Neural cell (in vitro differentiated cells): ENCODE data around the gene TEX2. TPM values are rescaled to one million over a fixed set of nuclear protein-coding genes. Genes with fewer than 3 reads are reported as not detected.
"Not testable (repeated sequence)": the region's sequence is repeated elsewhere in the genome, so short reads cannot be mapped to it uniquely, and the experiment has no call there.

ENCODE experiments used
- H2AFZ ChIP-seq: fragments of 200-600, 300-800 bp; sonication (generic), shearing (Covaris generic); 2 replicates; pipeline ENCODE4 v1.6.0; 2014; ENCODE audit warnings: low read depth, mild to moderate bottlenecking, antibody characterized with exemption, low read length, moderate library complexity
- H3F3A ChIP-seq: fragments of 200-600 bp; shearing (Covaris generic); 2 replicates; pipeline ENCODE4 v1.6.1; 2016; ENCODE audit warnings: mild to moderate bottlenecking, moderate library complexity, mixed read lengths, antibody characterized with exemption, low read length; ENCODE audit not compliant: insufficient read depth, poor library complexity, severe bottlenecking
- H3K27ac ChIP-seq: fragments of 200-600, 300-800 bp; sonication (generic), shearing (Covaris generic); 2 replicates; pipeline ENCODE4 v1.5.1; 2014; ENCODE audit warnings: mild to moderate bottlenecking, low read length, moderate library complexity
- H3K27me3 ChIP-seq: fragments of 300-800, 200-600 bp; sonication (generic), shearing (Covaris generic); 2 replicates; pipeline ENCODE4 v1.6.0; 2014; ENCODE audit warnings: mild to moderate bottlenecking, low read depth, low read length, moderate library complexity; ENCODE audit not compliant: insufficient read depth
- H3K36me3 ChIP-seq: fragments of 300-800, 200-600 bp; sonication (generic), shearing (Covaris generic); 2 replicates; pipeline ENCODE4 v1.5.1; 2014; ENCODE audit warnings: mild to moderate bottlenecking, antibody characterized with exemption, low read length, moderate library complexity; ENCODE audit not compliant: insufficient read depth
- H3K4me2 ChIP-seq: fragments of 300-800, 200-600 bp; sonication (generic), shearing (Covaris generic); 2 replicates; pipeline ENCODE4 v1.6.0; 2014; ENCODE audit warnings: mild to moderate bottlenecking, low read length
- H3K4me3 ChIP-seq: fragments of 300-800, 200-600 bp; sonication (generic), shearing (Covaris generic); 2 replicates; pipeline ENCODE4 v1.5.1; 2014; ENCODE audit warnings: mild to moderate bottlenecking, low read length, moderate library complexity
- H3K79me2 ChIP-seq: fragments of 200-600 bp; shearing (Covaris generic); replicated peaks from 2 replicates; pipeline ENCODE4 v1.6.0; 2014; ENCODE audit warnings: mild to moderate bottlenecking, low read length, moderate library complexity; ENCODE audit not compliant: insufficient read depth
- H3K9ac ChIP-seq: fragments of 300-800, 200-600 bp; sonication (generic), shearing (Covaris generic); 2 replicates; pipeline ENCODE4 v1.6.1; 2016; ENCODE audit warnings: mild to moderate bottlenecking, low read length, mixed read lengths
- H3K9me2 ChIP-seq: fragments of 200-600 bp; shearing (Covaris generic); 2 replicates; pipeline ENCODE4 v1.6.1; 2016; ENCODE audit warnings: mild to moderate bottlenecking, low read length, mixed read lengths; ENCODE audit not compliant: insufficient read depth
- H3K9me3 ChIP-seq: fragments of 200-600, 300-800 bp; sonication (generic), shearing (Covaris generic); 2 replicates; pipeline ENCODE4 v1.6.1; 2016; ENCODE audit warnings: mild to moderate bottlenecking, mixed run types, low read length, moderate library complexity, mixed read lengths
- H4K20me1 ChIP-seq: fragments of 200-600 bp; shearing (Covaris generic); 2 replicates; pipeline ENCODE4 v1.6.1; 2016; ENCODE audit warnings: mild to moderate bottlenecking, mixed run types; ENCODE audit not compliant: insufficient read depth
- EP300 ChIP-seq: fragments of 450-650 bp; conservative IDR thresholded peaks from 2 replicates; pipeline ENCODE4 v1.6.1; 2014; ENCODE audit warnings: antibody characterized with exemption, mild to moderate bottlenecking, moderate library complexity; ENCODE audit not compliant: poor library complexity, severe bottlenecking
- EZH2 ChIP-seq: fragments of 200-600, 300-800 bp; shearing (Covaris generic), sonication (generic); IDR thresholded peaks from 2 replicates; pipeline ENCODE4 v1.6.1; 2014; ENCODE audit warnings: antibody characterized with exemption, low read length, borderline replicate concordance, mild to moderate bottlenecking; ENCODE audit not compliant: insufficient read depth, poor library complexity, severe bottlenecking
- MXI1 ChIP-seq: fragments of 450-650 bp; conservative IDR thresholded peaks from 2 replicates; pipeline ENCODE4 v1.6.1; 2014; ENCODE audit warnings: antibody characterized with exemption, mild to moderate bottlenecking; ENCODE audit not compliant: poor library complexity, severe bottlenecking
- POLR2AphosphoS5 ChIP-seq: IDR thresholded peaks from 2 replicates; pipeline ENCODE4 v1.6.1; 2012
- RAD21 ChIP-seq: fragments of 450-650 bp; conservative IDR thresholded peaks from 2 replicates; pipeline ENCODE4 v1.6.1; 2014; ENCODE audit warnings: antibody characterized with exemption, mild to moderate bottlenecking, moderate library complexity
- REST ChIP-seq: IDR thresholded peaks from 2 replicates; pipeline ENCODE4 v1.6.1; 2012; ENCODE audit warnings: borderline replicate concordance
- SMC3 ChIP-seq: fragments of 450-650 bp; conservative IDR thresholded peaks from 2 replicates; pipeline ENCODE4 v1.6.1; 2014; ENCODE audit warnings: antibody characterized with exemption, mild to moderate bottlenecking, moderate library complexity; ENCODE audit not compliant: poor library complexity
- TAF1 ChIP-seq: IDR thresholded peaks from 2 replicates; pipeline ENCODE4 v1.6.1; 2012; ENCODE audit warnings: low read depth
- polyA plus RNA-seq: library from polyadenylated mRNA; depleted of rRNA; stranded (reverse); fragments of >200 nt; gene quantifications from 2 replicates; pipeline ENCODE4 v1.2.3, GENCODE V29; 2014
- TF ChIP-seq, protein P1 (sequence below): fragments of 450-650 bp; IDR thresholded peaks from 2 replicates; pipeline ENCODE4 v1.5.1; 2014; ENCODE audit warnings: antibody characterized with exemption, mild to moderate bottlenecking, moderate library complexity; ENCODE audit not compliant: poor library complexity, severe bottlenecking

Gene TEX2
- polyA plus RNA-seq, 1 donor from 2014 or later: 19.7 TPM

GRCh38 chr17:64124609-64125008, 138.5 kb downstream of the TEX2 start:
- Histone ChIP-seq H3K36me3 (no peaks in the 10 kb centered on the region), H3K9ac (no peak overlapping the region), H4K20me1 (no peaks in the 10 kb centered on the region), H3K4me3 (no peak overlapping the region), H3K9me3 (no peaks in the 10 kb centered on the region), H2AFZ (no peak overlapping the region), H3K27me3 (no peaks in the 10 kb centered on the region), H3K27ac (no peak overlapping the region), H3K9me2 (no peaks in the 10 kb centered on the region), H3K4me2 (no peak overlapping the region), H3K79me2 (no peaks in the 10 kb centered on the region), H3F3A (no peaks in the 10 kb centered on the region)
- TF ChIP-seq POLR2AphosphoS5: no peak
- TF ChIP-seq RAD21: no peak
- TF ChIP-seq TAF1: no peak
- no peak for TF ChIP-seq REST
- TF ChIP-seq EZH2: no peak
- TF ChIP-seq EP300: no peak
- no peak for TF ChIP-seq SMC3
- no peak for TF ChIP-seq MXI1
- TF ChIP-seq, protein P1, sequence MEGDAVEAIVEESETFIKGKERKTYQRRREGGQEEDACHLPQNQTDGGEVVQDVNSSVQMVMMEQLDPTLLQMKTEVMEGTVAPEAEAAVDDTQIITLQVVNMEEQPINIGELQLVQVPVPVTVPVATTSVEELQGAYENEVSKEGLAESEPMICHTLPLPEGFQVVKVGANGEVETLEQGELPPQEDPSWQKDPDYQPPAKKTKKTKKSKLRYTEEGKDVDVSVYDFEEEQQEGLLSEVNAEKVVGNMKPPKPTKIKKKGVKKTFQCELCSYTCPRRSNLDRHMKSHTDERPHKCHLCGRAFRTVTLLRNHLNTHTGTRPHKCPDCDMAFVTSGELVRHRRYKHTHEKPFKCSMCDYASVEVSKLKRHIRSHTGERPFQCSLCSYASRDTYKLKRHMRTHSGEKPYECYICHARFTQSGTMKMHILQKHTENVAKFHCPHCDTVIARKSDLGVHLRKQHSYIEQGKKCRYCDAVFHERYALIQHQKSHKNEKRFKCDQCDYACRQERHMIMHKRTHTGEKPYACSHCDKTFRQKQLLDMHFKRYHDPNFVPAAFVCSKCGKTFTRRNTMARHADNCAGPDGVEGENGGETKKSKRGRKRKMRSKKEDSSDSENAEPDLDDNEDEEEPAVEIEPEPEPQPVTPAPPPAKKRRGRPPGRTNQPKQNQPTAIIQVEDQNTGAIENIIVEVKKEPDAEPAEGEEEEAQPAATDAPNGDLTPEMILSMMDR: no peak

DNA sequence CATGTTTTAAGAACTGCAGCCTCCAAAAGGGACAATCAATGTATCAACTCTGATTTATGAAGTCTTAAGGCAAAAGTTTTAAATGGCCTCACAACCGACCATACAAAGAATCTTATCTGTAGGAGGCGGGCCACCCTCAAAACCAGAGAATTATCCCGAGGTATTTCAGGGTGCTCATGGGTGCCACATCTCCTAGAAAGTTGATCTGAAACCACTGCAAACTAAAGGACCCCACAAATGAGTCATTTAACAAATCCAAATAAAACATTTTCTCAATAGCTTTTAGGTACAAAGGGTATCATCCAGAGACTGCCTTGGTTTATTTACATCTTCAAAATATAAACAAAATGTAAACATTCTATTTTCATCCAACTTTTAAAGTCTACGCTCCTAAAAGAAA, 139.9 kb downstream of the TEX2 start:
- Histone ChIP-seq H3K4me3 (no peak overlapping the region), H3K79me2 (no peaks in the 10 kb centered on the region), H3K9me3 (no peaks in the 10 kb centered on the region), H3K27me3 (no peaks in the 10 kb centered on the region), H3K36me3 (no peaks in the 10 kb centered on the region), H3K27ac (no peak overlapping the region), H3K9me2 (no peaks in the 10 kb centered on the region), H4K20me1 (no peaks in the 10 kb centered on the region), H3F3A (no peaks in the 10 kb centered on the region), H3K4me2 (no peak overlapping the region), H2AFZ (no peak overlapping the region), H3K9ac (no peak overlapping the region)
- TF ChIP-seq TAF1 (no peak), EP300 (no peak), REST (no peak), POLR2AphosphoS5 (no peak), RAD21 (no peak)

DNA sequence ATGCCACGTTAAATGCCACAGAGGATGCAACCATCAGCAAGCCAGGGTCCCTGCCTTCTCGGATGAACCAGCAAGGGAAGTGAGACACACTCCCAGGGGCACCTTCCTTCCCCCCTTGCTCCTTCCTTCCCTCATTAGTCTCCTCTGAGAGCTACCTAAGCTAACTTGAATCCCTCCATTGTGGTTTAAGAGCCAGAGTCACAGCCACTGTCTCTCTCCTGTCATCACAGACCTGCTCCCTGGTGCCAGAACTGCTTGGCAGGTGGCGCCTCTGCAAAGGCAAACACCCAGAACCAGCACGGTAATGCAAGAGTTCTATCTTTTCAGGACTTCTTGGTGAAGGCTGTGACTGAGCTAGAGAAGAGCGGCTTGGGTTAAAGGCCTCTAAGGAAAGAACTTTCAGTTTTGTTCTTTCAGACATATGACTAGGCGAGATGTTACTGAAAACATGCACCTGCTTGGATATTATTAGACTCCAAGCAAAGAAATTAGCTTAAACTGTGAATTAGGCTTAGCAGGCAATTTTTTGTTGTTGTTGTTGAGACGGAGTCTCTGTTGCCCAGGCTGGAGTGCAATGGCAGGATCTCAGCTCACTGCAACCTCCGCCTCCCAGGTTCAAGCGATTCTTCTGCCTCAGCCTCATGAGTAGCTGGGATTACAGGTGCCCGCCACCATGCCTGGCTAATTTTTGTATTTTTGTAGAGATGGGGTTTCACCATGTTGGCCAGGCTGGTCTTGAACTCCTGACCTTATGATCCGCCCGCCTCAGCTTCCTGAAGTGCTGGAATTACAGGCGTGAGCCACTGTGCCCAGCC, 141.9 kb downstream of the TEX2 start:
- not testable (repeated sequence) for H3K27ac ChIP-seq, H3K9me2 ChIP-seq, H2AFZ ChIP-seq, H3K9ac ChIP-seq, H3K4me3 ChIP-seq, H3K27me3 ChIP-seq, H3K4me2 ChIP-seq, H3F3A ChIP-seq, H3K79me2 ChIP-seq, H3K36me3 ChIP-seq, H3K9me3 ChIP-seq, H4K20me1 ChIP-seq
